ENCODE data around the gene RASSF4.

RASSF4 gene

GRCh38 chr10:44988957-44989585 is 29.5 kb downstream of the RASSF4 start:
- no peak for DNase-seq (ENCODE audit: low spot score)

- DNase-seq (ENCODE audit: low spot score) = no peak
Measured at GRCh38 chr10:44989597-44990301, 30.1 kb downstream of the RASSF4 start.

GRCh38 chr10:44990302-44990655 is 30.7 kb downstream of the RASSF4 start:
- DNase-seq (ENCODE audit: low spot score) = no peak

GRCh38 chr10:44990965-44991364 is 31.4 kb downstream of the RASSF4 start:
- DNase-seq (ENCODE audit: low spot score) = no peak

GRCh38 chr10:44991571-44991970 is 32.0 kb downstream of the RASSF4 start:
- DNase-seq (ENCODE audit: low spot score) = no peak

- DNase-seq (ENCODE audit: low spot score) = no peak
Measured at GRCh38 chr10:44992070-44992731, 32.6 kb downstream of the RASSF4 start.

GRCh38 chr10:44992732-44993225 is 33.2 kb downstream of the RASSF4 start:
- no peak for DNase-seq (ENCODE audit: low spot score)

GRCh38 chr10:44993226-44993921 is 33.8 kb downstream of the RASSF4 start:
- no peak for DNase-seq (ENCODE audit: low spot score)

GRCh38 chr10:44993922-44994751 is 34.5 kb downstream of the RASSF4 start:
- no peak for DNase-seq (ENCODE audit: low spot score)

- DNase-seq (ENCODE audit: low spot score) = no peak
Measured at GRCh38 chr10:44994752-44995530, 35.3 kb downstream of the RASSF4 start.

- no peak for DNase-seq (ENCODE audit: low spot score)
Measured at GRCh38 chr10:44995581-44995913, 35.9 kb downstream of the RASSF4 start.

GRCh38 chr10:44995914-44996669 is 36.5 kb downstream of the RASSF4 start:
- no peak for DNase-seq (ENCODE audit: low spot score)

GRCh38 chr10:44997105-44997748 is 37.6 kb downstream of the RASSF4 start:
- no peak for DNase-seq (ENCODE audit: low spot score)

- no peak for DNase-seq (ENCODE audit: low spot score)
Measured at GRCh38 chr10:44998146-44998631, 38.6 kb downstream of the RASSF4 start.

GRCh38 chr10:45000138-45000751 is 40.6 kb downstream of the RASSF4 start:
- no peak for DNase-seq (ENCODE audit: low spot score)

GRCh38 chr10:45000752-45001380 is 41.3 kb downstream of the RASSF4 start, which contains the start of gene ZNF22:
Gene ZNF22, plus strand, starts transcription at chr10:45000923. Its CDS starts 2,446 bp downstream, at chr10:45003369.
- peak; percentile 61 for DNase-seq (ENCODE audit: low spot score)

GRCh38 chr10:45001381-45002148 is 42.0 kb downstream of the RASSF4 start:
- peak; percentile 32 for DNase-seq (ENCODE audit: low spot score)

Data from CD4-positive, alpha-beta T cell treated with Interleukin-6 at 100 ng/mL for 8 hours (primary cell).